SK-N-SH (cell line): Measurements from ENCODE around the gene DDX39B.

ENCODE experiments used
- CHD2 ChIP-seq: fragments of 150-350 bp; IDR thresholded peaks from 2 replicates; pipeline ENCODE4 v1.6.1; 2018; ENCODE audit warnings: low read length; ENCODE audit not compliant: partially characterized antibody
- FOXM1 ChIP-seq: IDR thresholded peaks from 2 replicates; pipeline ENCODE4 v1.4.0; 2012; ENCODE audit warnings: low read depth, mild to moderate bottlenecking
- POLR2AphosphoS5 ChIP-seq: IDR thresholded peaks from 2 replicates; pipeline ENCODE4 v1.6.1; 2012; ENCODE audit warnings: low read depth, low read length
- RAD21 ChIP-seq: IDR thresholded peaks from 2 replicates; pipeline ENCODE4 v1.6.1; 2012; ENCODE audit warnings: mild to moderate bottlenecking, low read length
- RCOR1 ChIP-seq: fragments of 150-350 bp; IDR thresholded peaks from 2 replicates; pipeline ENCODE4 v1.6.1; 2017; ENCODE audit warnings: antibody characterized with exemption, low read length
- TAF1 ChIP-seq: IDR thresholded peaks from 2 replicates; pipeline ENCODE4 v1.6.1; 2012; ENCODE audit warnings: low read depth, mild to moderate bottlenecking, low read length, moderate library complexity, borderline replicate concordance
- TCF12 ChIP-seq: IDR thresholded peaks from 2 replicates; pipeline ENCODE4 v1.4.0; 2012
- YY1 ChIP-seq: IDR thresholded peaks from 2 replicates; pipeline ENCODE4 v1.4.0; 2012; ENCODE audit warnings: low read depth, mild to moderate bottlenecking
- TF ChIP-seq, protein P1 (sequence below): fragments of 200-600 bp; sonication (generic); IDR thresholded peaks from 2 replicates; pipeline ENCODE4 v1.6.1; 2017; ENCODE audit warnings: antibody characterized with exemption, mild to moderate bottlenecking, moderate library complexity
- TF ChIP-seq, protein P2 (sequence below): IDR thresholded peaks from 2 replicates; pipeline ENCODE4 v1.4.0; 2012; ENCODE audit warnings: low read depth, borderline replicate concordance

DNA sequence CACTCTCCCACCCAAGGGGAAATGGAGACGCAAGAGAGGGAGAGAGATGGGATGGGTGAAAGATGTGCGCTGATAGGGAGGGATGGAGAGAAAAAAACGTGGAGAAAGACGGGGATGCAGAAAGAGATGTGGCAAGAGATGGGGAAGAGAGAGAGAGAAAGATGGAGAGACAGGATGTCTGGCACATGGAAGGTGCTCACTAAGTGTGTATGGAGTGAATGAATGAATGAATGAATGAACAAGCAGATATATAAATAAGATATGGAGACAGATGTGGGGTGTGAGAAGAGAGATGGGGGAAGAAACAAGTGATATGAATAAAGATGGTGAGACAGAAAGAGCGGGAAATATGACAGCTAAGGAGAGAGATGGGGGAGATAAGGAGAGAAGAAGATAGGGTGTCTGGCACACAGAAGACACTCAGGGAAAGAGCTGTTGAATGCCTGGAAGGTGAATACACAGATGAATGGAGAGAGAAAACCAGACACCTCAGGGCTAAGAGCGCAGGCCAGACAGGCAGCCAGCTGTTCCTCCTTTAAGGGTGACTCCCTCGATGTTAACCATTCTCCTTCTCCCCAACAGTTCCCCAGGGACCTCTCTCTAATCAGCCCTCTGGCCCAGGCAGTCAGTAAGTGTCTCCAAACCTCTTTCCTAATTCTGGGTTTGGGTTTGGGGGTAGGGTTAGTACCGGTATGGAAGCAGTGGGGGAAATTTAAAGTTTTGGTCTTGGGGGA, 34.3 kb upstream of the DDX39B start:
- TF ChIP-seq, protein P1, sequence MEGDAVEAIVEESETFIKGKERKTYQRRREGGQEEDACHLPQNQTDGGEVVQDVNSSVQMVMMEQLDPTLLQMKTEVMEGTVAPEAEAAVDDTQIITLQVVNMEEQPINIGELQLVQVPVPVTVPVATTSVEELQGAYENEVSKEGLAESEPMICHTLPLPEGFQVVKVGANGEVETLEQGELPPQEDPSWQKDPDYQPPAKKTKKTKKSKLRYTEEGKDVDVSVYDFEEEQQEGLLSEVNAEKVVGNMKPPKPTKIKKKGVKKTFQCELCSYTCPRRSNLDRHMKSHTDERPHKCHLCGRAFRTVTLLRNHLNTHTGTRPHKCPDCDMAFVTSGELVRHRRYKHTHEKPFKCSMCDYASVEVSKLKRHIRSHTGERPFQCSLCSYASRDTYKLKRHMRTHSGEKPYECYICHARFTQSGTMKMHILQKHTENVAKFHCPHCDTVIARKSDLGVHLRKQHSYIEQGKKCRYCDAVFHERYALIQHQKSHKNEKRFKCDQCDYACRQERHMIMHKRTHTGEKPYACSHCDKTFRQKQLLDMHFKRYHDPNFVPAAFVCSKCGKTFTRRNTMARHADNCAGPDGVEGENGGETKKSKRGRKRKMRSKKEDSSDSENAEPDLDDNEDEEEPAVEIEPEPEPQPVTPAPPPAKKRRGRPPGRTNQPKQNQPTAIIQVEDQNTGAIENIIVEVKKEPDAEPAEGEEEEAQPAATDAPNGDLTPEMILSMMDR = no peak
- TF ChIP-seq TAF1 (no peak), CHD2 (no peak), RAD21 (no peak), POLR2AphosphoS5 (no peak), TCF12 (no peak), RCOR1 (no peak), YY1 (no peak), FOXM1 (no peak)
- TF ChIP-seq, protein P2, sequence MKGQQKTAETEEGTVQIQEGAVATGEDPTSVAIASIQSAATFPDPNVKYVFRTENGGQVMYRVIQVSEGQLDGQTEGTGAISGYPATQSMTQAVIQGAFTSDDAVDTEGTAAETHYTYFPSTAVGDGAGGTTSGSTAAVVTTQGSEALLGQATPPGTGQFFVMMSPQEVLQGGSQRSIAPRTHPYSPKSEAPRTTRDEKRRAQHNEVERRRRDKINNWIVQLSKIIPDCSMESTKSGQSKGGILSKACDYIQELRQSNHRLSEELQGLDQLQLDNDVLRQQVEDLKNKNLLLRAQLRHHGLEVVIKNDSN = no peak
